PC-9 (cell line): ENCODE results near the gene EFTUD2. TPM values are rescaled to one million over a fixed set of nuclear protein-coding genes. Genes with fewer than 3 reads are reported as not detected.

Experiments used
- BruUV-seq: library from RNA; stranded (reverse); fragments of 400-500 nt; replicated peaks from 2 replicates; lab custom pipeline; 2021; lab: Mats Ljungman, UMichigan
- CTCF ChIA-PET: fragments of 300-600 bp; sonication (Branson Sonifier 250); formaldehyde crosslinking; loops from one replicate; lab custom pipeline; 2022; ENCODE audit warnings: antibody characterized with exemption; lab: Charles Lee
- POLR2A ChIA-PET: fragments of 300-600 bp; sonication (Branson Sonifier 250); formaldehyde crosslinking; loops from one replicate; lab custom pipeline; 2022; ENCODE audit warnings: antibody characterized with exemption; ENCODE audit not compliant: unreplicated experiment; lab: Charles Lee
- DNase-seq, 2 experiments: peaks; one replicate each; pipeline versions ENCODE4 v3.0.0 to v3.0.0-alpha.2; 2015 to 2022; ENCODE audit warnings: mixed read lengths in 1 of 2
- H2AFZ ChIP-seq: fragments of 200-600 bp; sonication (generic); 2 replicates; pipeline ENCODE4 v1.8.1; 2017; ENCODE audit warnings: antibody characterized with exemption
- H3F3A ChIP-seq: fragments of 200-600 bp; sonication (generic); 2 replicates; pipeline ENCODE4 v1.8.1; 2017; ENCODE audit warnings: antibody characterized with exemption, mild to moderate bottlenecking, low read depth; ENCODE audit not compliant: insufficient read depth
- H3K27ac ChIP-seq: fragments of 200-600 bp; sonication (generic); 2 replicates; pipeline ENCODE4 v1.6.1; 2016; ENCODE audit warnings: mixed run types
- H3K27me3 ChIP-seq: fragments of 200-600 bp; sonication (generic); 2 replicates; pipeline ENCODE4 v1.6.1; 2016; ENCODE audit warnings: low read depth, mixed run types; ENCODE audit not compliant: insufficient read depth
- H3K36me3 ChIP-seq: fragments of 200-600 bp; sonication (generic); 2 replicates; pipeline ENCODE4 v1.6.1; 2016; ENCODE audit warnings: low read depth, mixed run types
- H3K4me1 ChIP-seq: fragments of 200-600 bp; sonication (generic); replicated peaks from 2 replicates; pipeline ENCODE4 v1.6.1; 2016; ENCODE audit warnings: mixed run types; ENCODE audit not compliant: insufficient read depth
- H3K4me2 ChIP-seq: fragments of 200-600 bp; sonication (generic); 2 replicates; pipeline ENCODE4 v1.6.1; 2017; ENCODE audit warnings: mixed run types
- H3K4me3 ChIP-seq: fragments of 200-600 bp; sonication (generic); 2 replicates; pipeline ENCODE4 v1.6.1; 2016; ENCODE audit warnings: mixed run types
- H3K79me2 ChIP-seq: fragments of 200-600 bp; sonication (generic); 2 replicates; pipeline ENCODE4 v1.6.1; 2017; ENCODE audit warnings: low read depth, mixed run types
- H3K9me2 ChIP-seq: fragments of 200-600 bp; sonication (generic); 2 replicates; pipeline ENCODE4 v1.8.1; 2017; ENCODE audit warnings: mild to moderate bottlenecking; ENCODE audit not compliant: insufficient read depth
- H3K9me3 ChIP-seq: fragments of 200-600 bp; sonication (generic); 2 replicates; pipeline ENCODE4 v1.8.1; 2016; ENCODE audit warnings: low read depth; ENCODE audit not compliant: insufficient read depth
- H4K20me1 ChIP-seq: fragments of 200-600 bp; sonication (generic); 2 replicates; pipeline ENCODE4 v1.8.1; 2017; ENCODE audit not compliant: insufficient read depth
- CTCF ChIP-seq: fragments of 200-600 bp; sonication (generic); conservative IDR thresholded peaks from 2 replicates; pipeline ENCODE4 v1.6.1; 2017; ENCODE audit warnings: mixed run types, antibody characterized with exemption, mild to moderate bottlenecking, moderate library complexity
- EZH2 ChIP-seq: fragments of 200-600 bp; sonication (generic); IDR thresholded peaks from 2 replicates; pipeline ENCODE4 v1.8.0; 2017; ENCODE audit warnings: antibody characterized with exemption, low read depth
- intact Hi-C: fragments of 100-400 bp; cut with micrococcal nuclease; formaldehyde crosslinking; loops from one replicate; pipeline ENCODE4 v1.10.0; 2022; ENCODE audit not compliant: unreplicated experiment
- total RNA-seq: library from RNA; stranded (reverse); gene quantifications from 2 replicates; pipeline ENCODE4 v1.2.3, GENCODE V29; 2021

EFTUD2 gene
- total RNA-seq, 1 experiment from 2014 or later, result 126 TPM

GRCh38 chr17:44877121-44877520 is 22.1 kb downstream of the EFTUD2 start:
- Histone ChIP-seq H3K4me3 (no peak overlapping the region), H3F3A (peaks cover 11% of the 10 kb centered on the region), H3K79me2 (no peaks in the 10 kb centered on the region), H3K4me2 (no peak overlapping the region), H3K9me3 (no peaks in the 10 kb centered on the region), H3K27me3 (no peaks in the 10 kb centered on the region), H3K4me1 (no peaks in the 10 kb centered on the region), H4K20me1 (no peaks in the 10 kb centered on the region; the same call in 1 of the 2 replicates), H3K36me3 (peaks cover 35% of the 10 kb centered on the region), H2AFZ (no peak overlapping the region), H3K9me2 (no peaks in the 10 kb centered on the region), H3K27ac (no peak overlapping the region)
- intact Hi-C loops, result no loop called here
- CTCF ChIA-PET, result interaction anchor here (0.7 kb wide), 1 partner anchor 978 kb away, joined by 8 read pairs; no protein-coding TSS in a partner anchor
- POLR2A ChIA-PET, result no interaction called here
- TF ChIP-seq CTCF (no peak), EZH2 (no peak)
- BruUV-seq, result no TSS peak
- DNase-seq, result no peak

- no peak overlapping the region for H3K4me3 ChIP-seq
- peaks cover 45% of the 10 kb centered on the region for H3K36me3 ChIP-seq
- no peak overlapping the region for H2AFZ ChIP-seq
- POLR2A ChIA-PET, result no interaction called here
- no peaks in the 10 kb centered on the region for H3K4me1 ChIP-seq
- H3K27ac ChIP-seq, result no peak overlapping the region
- intact Hi-C loops, result no loop called here
- TF ChIP-seq CTCF, result no peak
- no peak for TF ChIP-seq EZH2
- H3K27me3 ChIP-seq, result no peaks in the 10 kb centered on the region
- H4K20me1 ChIP-seq, result no peaks in the 10 kb centered on the region; the same call in 1 of the 2 replicates
- H3K79me2 ChIP-seq, result no peaks in the 10 kb centered on the region
- peaks cover 6% of the 10 kb centered on the region for H3F3A ChIP-seq
- CTCF ChIA-PET, result no interaction called here
- no peaks in the 10 kb centered on the region for H3K9me2 ChIP-seq
- H3K9me3 ChIP-seq, result no peaks in the 10 kb centered on the region
- no peak overlapping the region for H3K4me2 ChIP-seq
- no peak for DNase-seq
- BruUV-seq, result no TSS peak
Observed at GRCh38 chr17:44875761-44876160, 23.5 kb downstream of the EFTUD2 start.

GRCh38 chr17:44872131-44872768 is 27.0 kb downstream of the EFTUD2 start:
- Histone ChIP-seq H3K27me3 (no peaks in the 10 kb centered on the region), H3K9me2 (no peaks in the 10 kb centered on the region), H3K4me2 (no peak overlapping the region), H3K36me3 (peaks cover 33% of the 10 kb centered on the region), H3F3A (no peaks in the 10 kb centered on the region; the same call in 1 of the 2 replicates), H2AFZ (no peak overlapping the region), H3K79me2 (no peaks in the 10 kb centered on the region), H3K4me1 (no peaks in the 10 kb centered on the region), H3K27ac (no peak overlapping the region), H3K4me3 (no peak overlapping the region), H4K20me1 (no peaks in the 10 kb centered on the region), H3K9me3 (no peaks in the 10 kb centered on the region)
- ChIA-PET CTCF (no interaction called here), POLR2A (no interaction called here)
- no peak for DNase-seq
- intact Hi-C loops, result no loop called here
- TF ChIP-seq EZH2, result no peak
- no peak for TF ChIP-seq CTCF
- BruUV-seq, result no TSS peak
